GM12865 (cell line): ENCODE data around the gene FXYD7.

Source experiments
- DNase-seq: peaks from one replicate; pipeline ENCODE4 v3.0.0; 2010; ENCODE audit warnings: low read depth
- H3K4me3 ChIP-seq: 2 replicates; pipeline ENCODE4 v1.5.1; 2011; ENCODE audit warnings: mild to moderate bottlenecking, low read depth, low read length, control low read depth
- CTCF ChIP-seq: IDR thresholded peaks from 2 replicates; pipeline ENCODE4 v1.5.1; 2011; ENCODE audit warnings: low read length, control low read depth, low read depth, inconsistent platforms; ENCODE audit not compliant: insufficient read depth; ENCODE audit errors: missing control alignments

FXYD7 gene

GRCh38 chr19:35105411-35106290 is 37.4 kb upstream of the FXYD7 start:
- no peak for TF ChIP-seq CTCF
- DNase-seq, result no peak
- no peak overlapping the region for H3K4me3 ChIP-seq

- H3K4me3 ChIP-seq, result no peak overlapping the region
- no peak for TF ChIP-seq CTCF
- DNase-seq, result no peak
Measured at GRCh38 chr19:35106291-35106583, 36.8 kb upstream of the FXYD7 start.

GRCh38 chr19:35106898-35107541 is 36.0 kb upstream of the FXYD7 start:
- no peak for DNase-seq
- no peak overlapping the region for H3K4me3 ChIP-seq
- no peak for TF ChIP-seq CTCF

- no peak for TF ChIP-seq CTCF
- no peak for DNase-seq
- H3K4me3 ChIP-seq, result no peak overlapping the region
Measured at GRCh38 chr19:35107545-35107944, 35.5 kb upstream of the FXYD7 start.

- DNase-seq, result no peak
- TF ChIP-seq CTCF, result no peak
Measured at GRCh38 chr19:35108730-35109129, 34.3 kb upstream of the FXYD7 start.

GRCh38 chr19:35109395-35110112 is 33.5 kb upstream of the FXYD7 start:
- no peak for TF ChIP-seq CTCF
- DNase-seq, result no peak

More at GRCh38 chr19:35108730-35109129, 34.3 kb upstream of the FXYD7 start:
- no peak overlapping the region for H3K4me3 ChIP-seq

More at GRCh38 chr19:35109395-35110112, 33.5 kb upstream of the FXYD7 start:
- H3K4me3 ChIP-seq, result no peak overlapping the region
